DOHH2 (cell line): ENCODE measurements around the gene SAMD14.
"Not testable (repeated sequence)": the region's sequence is repeated elsewhere in the genome, so short reads cannot be mapped to it uniquely, and the experiment has no call there.

Experiments
- EZH2phosphoT487 ChIP-seq: fragments of 200-600 bp; sonication (generic); IDR thresholded peaks from 2 replicates; pipeline ENCODE4 v1.6.1; 2017; ENCODE audit warnings: borderline replicate concordance, mild to moderate bottlenecking, antibody characterized with exemption, low read length, moderate library complexity, mixed read lengths
- TF ChIP-seq, protein P1 (sequence below): fragments of 200-600 bp; sonication (generic); IDR thresholded peaks from one replicate; pipeline ENCODE4 v1.5.1; 2014; ENCODE audit warnings: antibody characterized with exemption, mild to moderate bottlenecking, low read depth, low read length; ENCODE audit not compliant: poor library complexity, severe bottlenecking

DNA sequence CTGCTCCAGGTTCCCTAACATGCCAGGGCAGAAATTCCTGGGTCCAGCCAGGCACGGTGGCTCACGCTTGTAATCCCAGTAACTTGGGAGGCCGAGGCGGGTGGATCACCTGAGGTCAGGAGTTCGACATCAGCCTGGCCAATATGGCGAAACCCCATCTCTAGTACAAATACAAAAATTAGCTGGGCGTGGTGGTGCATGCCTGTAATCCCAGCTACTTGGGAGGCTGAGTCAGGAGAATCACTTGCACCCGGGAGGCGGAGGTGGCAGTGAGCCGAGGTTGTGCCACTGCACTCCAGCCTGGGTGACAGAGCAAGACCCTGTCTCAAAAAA, 68.3 kb downstream of the SAMD14 start:
- TF ChIP-seq, protein P1, sequence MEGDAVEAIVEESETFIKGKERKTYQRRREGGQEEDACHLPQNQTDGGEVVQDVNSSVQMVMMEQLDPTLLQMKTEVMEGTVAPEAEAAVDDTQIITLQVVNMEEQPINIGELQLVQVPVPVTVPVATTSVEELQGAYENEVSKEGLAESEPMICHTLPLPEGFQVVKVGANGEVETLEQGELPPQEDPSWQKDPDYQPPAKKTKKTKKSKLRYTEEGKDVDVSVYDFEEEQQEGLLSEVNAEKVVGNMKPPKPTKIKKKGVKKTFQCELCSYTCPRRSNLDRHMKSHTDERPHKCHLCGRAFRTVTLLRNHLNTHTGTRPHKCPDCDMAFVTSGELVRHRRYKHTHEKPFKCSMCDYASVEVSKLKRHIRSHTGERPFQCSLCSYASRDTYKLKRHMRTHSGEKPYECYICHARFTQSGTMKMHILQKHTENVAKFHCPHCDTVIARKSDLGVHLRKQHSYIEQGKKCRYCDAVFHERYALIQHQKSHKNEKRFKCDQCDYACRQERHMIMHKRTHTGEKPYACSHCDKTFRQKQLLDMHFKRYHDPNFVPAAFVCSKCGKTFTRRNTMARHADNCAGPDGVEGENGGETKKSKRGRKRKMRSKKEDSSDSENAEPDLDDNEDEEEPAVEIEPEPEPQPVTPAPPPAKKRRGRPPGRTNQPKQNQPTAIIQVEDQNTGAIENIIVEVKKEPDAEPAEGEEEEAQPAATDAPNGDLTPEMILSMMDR = not testable (repeated sequence)
- TF ChIP-seq EZH2phosphoT487 = not testable (repeated sequence)
